ENCODE data around the gene PDLIM4.

Gene PDLIM4

DNA sequence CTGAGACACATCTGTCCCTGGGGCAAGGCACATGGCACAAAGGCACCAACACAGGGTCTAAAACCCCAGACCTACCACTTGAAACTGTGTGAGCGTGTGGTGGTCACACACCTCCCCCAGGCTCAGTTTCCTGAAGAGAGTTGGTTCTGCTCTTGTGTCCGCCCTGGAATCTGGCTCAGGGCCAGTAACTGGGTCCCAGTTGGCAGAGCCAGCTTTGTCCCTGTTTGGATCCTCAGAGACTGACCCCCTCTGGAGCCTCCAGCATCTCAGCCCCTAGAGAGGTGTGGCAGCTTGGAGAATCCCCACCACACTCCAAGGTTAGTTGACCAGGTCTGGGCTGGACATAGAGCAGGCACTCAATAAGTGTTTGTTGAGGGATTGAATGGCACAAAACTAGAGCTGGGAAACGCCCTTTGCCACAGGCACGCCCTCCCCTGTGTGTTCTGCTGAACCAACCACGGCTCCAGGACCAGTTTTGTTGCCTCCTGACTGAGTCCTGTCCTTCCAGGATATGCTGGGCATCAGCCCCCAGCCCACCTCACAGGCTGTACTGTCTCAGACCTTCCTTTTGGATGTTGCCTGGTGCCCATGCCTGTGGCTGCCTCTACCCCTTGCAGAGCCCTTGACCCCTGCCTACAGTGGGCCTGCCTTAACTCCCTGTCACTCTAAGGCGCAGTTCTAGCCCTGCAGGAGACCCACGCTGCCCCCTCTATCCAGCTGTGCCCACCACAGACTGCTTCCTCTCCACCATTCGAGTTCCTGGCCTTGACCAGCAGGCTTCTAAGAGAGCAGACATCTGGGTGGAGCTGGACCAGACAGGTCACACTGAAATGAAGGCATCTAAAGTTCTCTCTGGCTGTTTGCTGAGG is 3.8 kb upstream of the PDLIM4 start:
- DNase-seq (ENCODE audit: low read depth): no peak

DNA sequence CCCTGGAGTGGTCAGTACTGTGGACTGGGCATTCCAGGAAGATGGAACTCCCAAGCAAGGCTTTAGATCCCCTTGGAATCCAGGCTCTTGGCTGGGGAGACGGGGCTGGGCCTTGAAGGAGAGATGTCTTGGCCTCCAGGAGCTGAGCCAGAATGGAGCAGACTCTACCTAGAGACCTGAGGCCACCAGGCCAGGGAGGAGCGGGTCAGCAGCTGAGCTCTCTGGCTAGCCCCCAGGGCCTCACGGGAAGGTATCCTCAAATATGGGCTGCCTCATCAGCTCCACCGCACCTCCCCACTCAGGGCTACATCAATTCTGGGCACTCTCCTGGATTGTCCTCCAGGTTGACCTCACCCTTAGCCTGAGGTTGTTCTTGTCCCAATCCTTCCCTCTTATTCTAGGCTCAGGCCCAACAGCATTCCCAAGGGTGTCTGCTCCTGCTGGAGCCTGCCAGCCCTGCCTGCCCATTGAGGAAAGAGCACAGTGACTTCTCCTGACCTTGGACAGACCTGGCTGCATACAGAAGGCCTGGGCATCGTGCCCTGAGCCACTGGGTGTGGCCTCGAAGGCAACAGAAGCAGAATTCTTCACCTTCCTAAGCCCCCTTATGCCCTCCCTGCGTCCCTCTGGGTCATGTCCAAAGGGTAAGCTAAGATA is 3.0 kb upstream of the PDLIM4 start:
- no peak for DNase-seq (ENCODE audit: low read depth)

DNA sequence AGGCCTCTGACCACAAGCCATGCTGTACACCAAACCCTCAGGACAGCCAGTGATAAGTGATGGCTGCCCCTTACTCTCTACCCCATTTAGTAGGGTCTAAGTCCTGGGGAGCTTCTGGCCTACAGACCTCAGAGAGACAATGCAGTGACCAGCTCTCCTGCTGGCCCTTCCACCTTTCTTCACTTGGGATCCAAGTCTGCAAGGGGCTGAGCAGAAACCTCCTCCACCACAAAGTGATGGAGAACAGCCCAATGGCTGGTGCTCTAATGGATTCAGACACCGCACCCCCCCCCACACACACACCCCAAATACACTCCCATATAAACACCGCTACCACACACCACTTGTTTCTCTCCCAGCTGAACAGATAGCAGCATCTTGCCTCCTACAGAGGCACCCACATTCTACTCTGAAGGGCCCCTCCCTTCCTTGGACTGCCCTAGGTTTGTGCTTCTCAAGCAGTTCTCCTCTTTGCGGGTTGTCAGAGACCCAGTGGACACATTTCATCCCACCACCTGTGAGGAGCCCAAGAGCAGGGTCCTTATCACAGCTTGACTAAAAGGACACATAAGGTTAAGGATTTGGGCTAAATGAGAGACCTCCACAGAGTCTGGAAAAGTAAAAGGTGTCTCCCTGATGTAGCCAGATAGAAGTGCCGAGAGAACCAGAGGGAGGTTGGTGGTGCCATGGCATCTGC is 1.3 kb upstream of the PDLIM4 start:
- no peak for DNase-seq (ENCODE audit: low read depth)

DNA sequence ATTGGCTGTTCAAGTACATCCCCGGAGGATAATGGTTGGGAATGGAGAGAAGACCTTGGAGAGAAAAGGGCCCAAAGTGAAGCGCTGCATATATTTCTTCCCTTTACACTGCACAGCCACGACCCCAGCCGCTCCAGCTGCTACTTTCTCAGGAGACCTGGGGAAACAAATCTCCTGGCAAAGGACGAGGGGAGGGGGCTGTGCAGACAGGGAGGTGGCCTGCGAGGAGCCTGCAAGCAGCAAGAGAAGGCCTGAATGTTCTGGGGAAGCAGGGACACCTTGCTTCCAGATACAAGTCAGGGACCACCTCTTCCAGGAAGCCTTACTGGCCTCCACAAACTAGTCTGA is 739 bp upstream of the PDLIM4 start:
- no peak for DNase-seq (ENCODE audit: low read depth)

DNA sequence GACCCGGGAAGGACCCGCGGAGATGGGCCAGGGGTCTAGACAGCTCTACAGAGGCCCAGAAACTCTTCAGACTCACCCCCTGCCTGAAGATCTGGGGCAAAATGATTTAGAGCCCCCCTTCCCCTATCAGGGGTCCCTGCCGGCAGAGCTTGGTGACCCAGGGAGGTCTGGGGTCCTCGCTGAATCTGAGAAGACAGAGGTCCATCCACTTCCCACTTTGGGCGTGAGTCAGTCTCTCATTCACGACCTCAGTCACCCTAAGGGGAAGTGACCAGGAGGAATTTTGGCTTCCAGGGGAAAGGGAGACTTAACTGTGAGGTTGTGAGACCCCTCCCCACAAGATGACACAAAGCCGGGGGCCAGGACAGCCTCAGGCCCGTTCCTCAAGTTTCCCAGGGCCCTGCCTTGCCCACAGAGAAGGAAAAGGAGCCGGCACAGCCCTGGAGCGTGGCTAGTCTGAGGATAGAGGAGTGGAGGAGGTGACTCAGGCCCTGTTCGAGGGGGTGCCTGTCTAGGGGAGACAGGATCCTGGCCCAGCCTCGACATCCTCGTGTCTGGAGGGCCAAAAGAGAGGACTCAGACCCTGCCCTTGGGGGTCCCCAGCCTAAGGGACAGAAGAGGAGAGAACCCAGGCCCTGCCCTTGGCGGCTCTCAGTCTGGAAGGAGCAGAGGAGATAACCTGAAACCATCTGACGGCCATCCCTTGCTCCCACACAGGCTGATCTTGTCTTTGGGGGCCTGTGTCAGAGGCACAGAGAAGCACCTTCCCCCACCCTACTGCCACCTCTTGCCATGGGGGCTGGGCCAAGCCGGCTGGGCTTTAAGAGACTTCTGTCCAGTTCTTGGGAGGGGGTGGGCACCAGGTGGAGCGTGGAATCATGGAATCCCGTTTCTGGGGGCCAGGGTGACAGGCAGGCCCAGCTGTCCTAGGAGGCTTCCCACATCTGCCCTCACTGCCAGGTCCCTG is 889 bp downstream of the PDLIM4 start:
- no peak for DNase-seq (ENCODE audit: low read depth)

DNA sequence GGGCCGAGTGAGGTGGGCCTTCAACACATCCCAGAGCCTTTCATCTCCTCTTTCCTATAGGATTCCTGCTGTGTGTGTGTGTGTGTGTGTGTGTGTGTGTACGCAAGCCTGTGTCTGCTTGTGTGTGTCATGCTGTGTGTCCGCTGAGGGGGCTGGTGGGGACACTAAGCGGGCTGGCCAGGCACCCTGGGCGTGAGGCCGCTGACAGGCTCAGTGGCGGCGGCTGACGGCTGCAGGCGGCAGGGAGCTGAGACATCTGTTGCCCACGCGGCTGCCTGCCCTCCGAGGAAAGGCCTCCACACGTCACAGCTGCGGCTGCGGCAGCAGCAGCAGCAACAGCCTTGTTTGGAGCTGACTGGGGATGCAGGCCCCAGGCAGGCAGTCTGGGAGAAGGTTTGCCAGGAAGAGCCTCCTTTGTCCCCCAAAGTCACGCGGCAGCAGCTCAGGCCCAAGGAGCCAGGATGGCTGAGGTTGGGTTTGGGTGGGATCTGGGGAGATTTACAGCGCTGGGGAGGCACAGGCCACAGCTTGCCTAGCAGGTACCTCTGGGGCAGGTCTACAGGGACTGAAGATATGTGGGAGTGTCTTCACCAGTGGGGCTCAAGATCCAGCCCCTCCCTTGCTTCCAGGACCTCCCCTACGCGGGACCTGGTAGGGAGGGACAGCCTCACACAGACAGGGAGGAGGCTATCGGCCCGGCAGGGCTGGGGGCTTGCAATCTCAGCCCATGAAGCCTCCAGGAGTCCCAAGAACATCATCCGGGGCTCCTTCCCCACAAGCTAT is 1.8 kb downstream of the PDLIM4 start:
- DNase-seq (ENCODE audit: low read depth): no peak

DNA sequence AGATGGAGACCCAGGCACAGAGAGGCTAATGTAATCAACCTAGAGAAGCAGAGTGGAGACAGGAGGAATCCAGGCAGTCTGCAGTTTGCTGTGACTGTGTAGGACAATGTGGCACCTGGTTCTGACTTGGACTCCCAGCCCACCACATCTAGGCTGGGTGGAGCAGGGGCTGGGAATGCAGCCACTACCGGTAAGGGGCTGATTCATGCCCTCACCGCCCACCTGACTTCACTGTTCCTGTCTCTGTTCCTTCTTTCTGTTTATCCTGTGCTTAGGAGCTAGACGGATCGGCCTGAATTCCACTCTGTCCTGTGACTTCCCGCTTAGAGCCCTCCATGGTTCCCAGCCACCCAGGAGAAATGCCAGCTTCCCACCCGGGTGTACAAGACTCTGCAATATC is 2.6 kb downstream of the PDLIM4 start:
- DNase-seq (ENCODE audit: low read depth): no peak

DNA sequence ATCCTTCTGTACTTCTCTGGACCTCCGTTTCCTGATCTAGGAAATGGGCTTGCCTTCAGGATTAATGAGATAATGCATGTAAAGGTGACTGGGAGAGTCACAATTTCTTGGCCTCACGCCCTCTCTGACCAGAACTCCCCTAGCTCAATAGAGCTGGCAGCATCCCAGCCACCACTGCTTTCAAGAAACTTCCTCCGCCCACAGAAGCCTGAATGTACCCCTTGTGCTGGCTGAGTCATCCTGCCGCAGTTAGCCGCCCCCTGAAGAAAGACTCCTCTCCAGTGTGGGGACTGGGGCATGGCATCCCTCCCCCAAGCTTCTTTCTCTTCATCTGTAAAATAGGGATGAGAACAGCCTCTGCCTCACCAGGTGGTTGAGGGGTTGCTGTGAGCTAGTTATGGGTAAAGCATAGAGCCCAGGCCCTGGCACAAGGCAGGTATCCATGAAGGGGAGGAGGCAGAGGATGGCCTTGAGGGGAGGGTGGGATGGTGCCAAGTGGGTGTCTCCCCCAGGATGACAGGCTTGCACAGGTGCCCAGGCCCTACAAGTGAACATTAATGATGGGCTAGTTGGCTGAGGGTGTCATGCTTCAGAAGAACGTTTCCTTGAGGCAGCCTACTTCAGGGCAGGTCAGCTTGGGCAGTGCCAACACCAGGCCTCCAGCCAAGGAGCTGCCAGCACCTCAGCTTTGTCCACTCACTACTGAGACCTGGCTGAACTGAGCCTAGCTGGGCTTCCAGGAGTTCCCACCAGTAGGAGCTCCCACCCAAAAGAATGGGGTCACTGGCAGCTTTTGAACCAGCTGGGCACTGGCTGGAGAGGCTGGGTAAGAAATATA is 3.4 kb downstream of the PDLIM4 start:
- no peak for DNase-seq (ENCODE audit: low read depth)

DNA sequence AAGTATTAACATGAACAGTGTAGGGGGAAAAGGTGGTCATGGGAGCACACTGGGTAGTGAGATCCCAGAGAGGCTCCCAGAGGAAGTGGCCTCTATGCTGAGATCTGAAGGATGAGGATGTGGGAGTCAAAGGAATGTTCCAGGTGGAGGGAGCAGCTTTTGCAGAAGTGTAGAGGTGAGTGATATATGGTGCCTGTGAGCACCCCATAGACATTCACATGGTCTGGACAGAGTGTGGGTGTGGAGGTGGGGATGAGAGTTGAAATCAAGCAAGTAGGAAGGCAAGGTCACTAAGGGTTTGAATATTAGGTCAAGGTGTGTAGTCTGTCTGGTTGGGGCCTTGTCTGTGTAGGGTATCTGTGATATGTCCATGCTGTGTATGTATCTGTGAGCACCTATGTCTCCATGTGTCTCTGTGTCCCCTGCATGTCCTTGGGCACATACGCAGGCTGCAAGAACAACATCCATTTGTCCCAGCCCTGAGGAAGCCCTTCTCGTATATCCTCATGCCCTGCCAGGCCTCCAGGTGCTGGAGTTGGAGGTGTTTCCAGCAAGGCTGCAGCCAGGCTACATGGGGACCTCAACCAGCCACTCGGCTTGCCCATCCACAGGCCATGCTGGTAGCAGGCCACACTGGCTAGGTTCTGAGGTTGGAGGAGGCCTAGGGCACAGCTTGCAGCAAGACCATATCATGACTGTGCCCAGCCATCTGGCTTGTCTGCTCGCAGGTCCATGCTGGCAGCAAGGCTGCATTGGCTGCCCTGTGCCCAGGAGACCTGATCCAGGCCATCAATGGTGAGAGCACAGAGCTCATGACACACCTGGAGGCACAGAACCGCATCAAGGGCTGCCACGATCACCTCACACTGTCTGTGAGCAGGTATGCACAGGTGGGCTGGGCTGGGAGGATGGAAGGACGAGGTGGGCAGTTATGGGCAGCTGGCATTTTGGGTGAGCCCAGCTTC is 4.7 kb downstream of the PDLIM4 start:
- DNase-seq (ENCODE audit: low read depth): no peak

DNA sequence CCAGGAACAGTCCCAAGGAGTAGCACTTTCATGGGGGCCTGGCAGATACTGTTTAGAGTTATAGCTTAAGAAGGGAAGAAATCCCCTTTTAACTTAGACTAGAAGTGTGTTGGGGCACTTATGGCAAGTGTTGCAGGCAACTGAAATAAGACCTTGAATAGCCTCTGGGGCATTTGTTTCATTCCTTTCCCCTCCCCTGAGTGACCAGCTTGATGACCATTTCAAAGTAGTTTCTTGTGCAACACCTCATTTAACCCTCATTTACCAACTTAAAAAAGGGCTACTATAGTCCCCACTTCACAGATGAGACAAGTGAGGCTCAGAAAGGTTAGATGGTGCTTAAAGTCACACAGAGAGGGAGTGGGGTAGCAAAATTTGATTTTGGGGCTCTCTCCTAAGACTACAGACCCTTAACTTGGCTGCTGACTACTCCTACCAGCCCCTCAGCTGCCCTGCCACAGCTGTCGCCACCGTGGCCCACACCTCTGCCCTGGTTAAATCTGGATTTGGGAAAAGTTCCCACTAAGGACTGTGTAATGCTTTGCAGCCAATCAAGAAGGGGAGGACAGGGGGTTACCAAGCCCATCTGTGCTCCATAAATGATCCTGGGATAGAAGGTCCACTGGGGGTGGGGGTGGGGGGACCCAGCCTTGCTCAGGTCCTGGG is 5.5 kb downstream of the PDLIM4 start:
- DNase-seq (ENCODE audit: low read depth): no peak

DNA sequence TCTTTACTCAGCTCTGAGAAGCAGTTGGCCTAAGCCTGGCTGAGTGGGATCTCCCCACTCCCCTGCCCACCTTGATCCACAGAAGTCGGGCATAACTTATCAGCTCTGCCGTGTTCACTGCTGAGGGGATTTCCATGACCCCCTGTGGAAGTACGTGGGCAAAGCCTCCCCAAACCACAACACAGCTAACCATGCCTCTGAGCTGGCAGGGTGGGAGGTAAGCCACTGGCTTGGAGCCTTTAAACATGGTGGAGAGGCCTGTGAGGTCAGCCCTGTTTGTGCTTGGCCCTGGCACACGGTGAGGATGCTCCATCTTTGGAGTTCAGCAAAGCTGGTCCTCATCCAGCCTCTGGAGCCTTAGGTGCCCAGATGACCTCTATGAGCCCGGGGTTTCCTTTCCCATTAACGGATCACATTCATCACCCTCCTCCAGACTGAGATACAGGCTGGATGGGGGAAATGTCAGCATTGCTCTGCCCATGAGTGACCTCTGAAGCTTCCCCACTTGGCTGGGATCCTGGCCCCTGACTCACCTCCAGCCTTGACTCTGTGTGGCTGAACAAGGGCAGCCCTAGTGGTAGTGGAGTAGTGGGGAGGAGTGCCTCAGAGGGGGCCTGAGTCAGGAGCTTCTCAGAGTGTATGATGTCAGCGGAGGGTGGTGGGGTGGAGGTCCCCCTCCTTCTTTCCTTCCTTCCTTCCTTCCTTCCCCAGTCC is 6.2 kb downstream of the PDLIM4 start:
- DNase-seq (ENCODE audit: low read depth): no peak

DNA sequence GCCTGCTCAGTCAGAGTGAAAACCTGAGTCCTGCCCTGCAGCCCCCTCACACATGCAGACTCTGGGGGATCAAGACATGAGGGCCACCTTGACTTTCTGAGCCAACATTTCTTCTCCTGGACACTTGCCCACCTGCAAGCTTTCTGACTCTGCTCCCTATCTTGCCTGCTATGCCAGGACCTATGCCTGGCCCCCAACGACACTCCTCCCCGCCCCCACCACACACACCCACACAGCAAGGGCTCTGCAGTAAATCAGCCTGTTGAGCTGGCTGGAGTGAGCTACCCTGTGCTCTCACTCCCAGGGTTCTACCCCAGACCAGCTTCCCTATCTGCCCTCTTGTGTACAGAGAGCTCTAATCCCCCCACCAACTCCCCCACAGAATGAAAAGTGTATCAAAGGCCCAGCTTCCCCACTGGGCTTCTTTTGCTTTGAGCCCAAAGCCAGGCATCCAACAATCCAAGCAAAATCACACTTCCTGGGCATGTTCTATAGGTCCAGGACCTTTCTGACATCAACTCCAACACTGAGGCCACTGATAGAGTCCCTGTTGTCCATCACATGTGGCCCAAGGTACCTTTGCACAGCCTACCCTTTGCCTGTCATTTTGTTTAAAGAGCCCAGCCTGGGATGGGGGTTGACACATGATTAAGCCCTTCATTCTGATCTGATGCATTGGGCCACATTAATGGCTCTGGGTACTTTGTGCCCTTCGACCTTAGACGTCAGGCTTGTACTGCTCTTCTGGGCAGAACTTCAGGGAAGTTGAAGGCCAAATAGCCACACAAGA is 7.2 kb downstream of the PDLIM4 start:
- DNase-seq (ENCODE audit: low read depth): no peak

DNA sequence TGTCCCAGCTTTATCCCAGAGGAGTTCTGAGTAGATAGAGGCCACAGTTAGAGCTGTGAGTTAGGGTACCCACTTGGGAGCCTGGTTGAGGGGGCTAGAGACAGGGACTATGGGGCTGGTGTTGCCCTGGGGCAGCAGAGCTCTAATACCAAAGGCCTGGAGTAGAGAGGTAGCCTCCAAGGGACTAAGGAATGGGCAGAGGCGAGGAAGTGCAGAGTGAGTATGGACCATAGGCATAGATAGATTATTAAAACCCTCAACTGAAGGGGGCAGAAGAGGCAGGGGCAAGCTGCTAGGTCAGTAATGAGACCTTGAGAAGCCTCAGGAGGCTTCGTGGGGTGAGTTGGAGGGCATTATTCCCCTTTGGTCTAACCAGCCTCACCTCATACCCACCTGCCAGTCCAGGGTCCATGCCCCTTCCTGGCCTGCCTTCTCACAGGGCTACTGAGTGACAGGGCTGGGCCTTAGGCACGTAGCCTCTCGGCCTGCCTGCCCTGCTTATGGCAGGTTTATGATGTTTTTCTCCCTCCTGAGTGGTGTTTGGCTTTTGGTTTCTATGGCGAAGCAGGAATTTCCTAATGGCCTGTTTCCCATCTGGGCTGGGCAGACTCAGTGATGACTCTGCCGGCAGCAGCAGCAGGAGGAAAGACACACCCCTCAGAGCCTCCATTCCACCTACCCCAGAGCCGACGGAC is 8.0 kb downstream of the PDLIM4 start:
- DNase-seq (ENCODE audit: low read depth): no peak

DNA sequence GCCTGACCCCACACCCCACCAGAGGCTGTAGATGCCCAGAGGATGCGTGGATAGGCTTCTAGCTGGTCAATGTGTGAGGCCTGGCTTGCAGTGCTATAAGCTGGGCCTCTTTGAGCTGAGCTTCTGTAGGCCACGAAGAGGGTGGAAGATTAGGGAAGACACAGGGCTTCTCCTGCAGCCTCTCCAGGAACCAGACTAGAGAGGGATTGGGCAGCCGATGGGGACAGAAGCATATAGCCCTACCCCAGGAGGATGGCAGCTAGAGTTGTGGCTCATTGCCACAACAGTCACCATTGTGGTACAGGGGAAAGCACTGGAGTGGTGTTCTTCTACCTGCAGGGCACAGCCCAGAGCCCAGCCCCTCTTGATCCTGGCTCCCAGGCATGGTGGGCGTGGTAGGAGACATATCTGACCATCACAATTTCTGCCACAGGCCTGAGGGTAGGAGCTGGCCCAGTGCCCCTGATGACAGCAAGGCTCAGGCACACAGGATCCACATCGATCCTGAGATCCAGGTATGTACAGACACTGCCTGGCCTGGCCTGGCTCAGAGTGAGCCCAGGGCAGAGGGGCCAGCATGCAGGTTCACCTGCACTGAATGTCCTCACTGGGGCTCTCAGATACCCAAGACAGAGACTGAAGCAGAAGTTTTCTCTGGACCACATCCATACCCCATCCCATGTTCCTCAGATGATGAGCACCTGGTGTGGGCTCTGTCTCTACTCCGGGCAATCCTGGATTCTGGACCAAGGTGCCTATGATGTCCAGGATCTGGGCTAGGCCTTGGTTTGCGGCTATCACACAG is 8.7 kb downstream of the PDLIM4 start:
- DNase-seq (ENCODE audit: low read depth): no peak

DNA sequence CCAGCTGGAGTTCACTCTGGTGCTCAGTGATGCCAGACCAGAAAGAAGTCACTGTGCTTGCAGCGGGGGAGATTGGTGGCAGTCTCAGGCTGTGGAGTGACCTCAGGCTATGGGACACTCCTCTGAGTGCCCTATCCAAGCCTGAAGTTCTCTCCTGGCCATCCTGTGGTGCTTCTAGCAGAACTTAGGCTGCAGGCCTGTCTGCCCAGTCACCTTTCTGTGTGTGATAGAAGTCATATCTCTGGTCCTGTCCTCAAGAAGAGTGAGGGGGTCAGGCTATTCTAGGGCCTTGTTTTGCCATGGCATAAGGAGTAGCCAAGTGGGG is 9.3 kb downstream of the PDLIM4 start:
- no peak for DNase-seq (ENCODE audit: low read depth)

Data from activated T-helper 9 cell treated with anti-CD3 and anti-CD28 coated beads, Interleukin-2, amount 50 U/mL, for 16 hours (primary cell).